A549 (cell line): ENCODE results near the gene TMEM88. TPM values are rescaled to one million over a fixed set of nuclear protein-coding genes. Genes with fewer than 3 reads are reported as not detected.

Experiments used
- ATAC-seq, 2 experiments: fragments of 200-7000 bp in 1 of 2; fragments of >200 bp in 1 of 2; cut with Nextera tagmentation in 1 of 2; cut with Tn5 transposase in 1 of 2; 3 replicates each; pipeline versions ENCODE4 v1.8.0 to v1.9.1; 2018 to 2020; ENCODE audit warnings: mild to moderate bottlenecking in 1 of 2, moderate library complexity in 1 of 2
- CTCF ChIA-PET: fragments of 300-600 bp; sonication (Branson Sonifier 250); formaldehyde crosslinking; extraction: SDS; loops from one replicate; lab custom pipeline; 2021; ENCODE audit warnings: antibody characterized with exemption, inconsistent platforms; lab: Yijun Ruan, JAX
- POLR2A ChIA-PET: fragments of 350-600 bp; formaldehyde crosslinking; extraction: SDS; loops from one replicate; lab custom pipeline; 2021; ENCODE audit warnings: antibody characterized with exemption, inconsistent platforms; lab: Yijun Ruan, JAX
- DNase-seq, 2 experiments: peaks; one replicate each; pipeline versions ENCODE4 v3.0.0 to v3.0.0-alpha.2; 2011 to 2016; ENCODE audit warnings: low read depth in 1 of 2, low spot score in 1 of 2
- FAIRE-seq: peaks from 2 replicates; lab custom pipeline; 2011; peaks lifted over from hg19 to GRCh38; lab: Jason Lieb, UNC
- H3K27ac ChIP-seq, 2 experiments: fragments of >200 bp; sonication (Bioruptor Twin); formaldehyde crosslinking; 3 replicates each; pipeline ENCODE4 v1.5.1; 2016 to 2017
- H3K4me1 ChIP-seq: fragments of >200 bp; sonication (Bioruptor Twin); formaldehyde crosslinking; 3 replicates; pipeline ENCODE4 v1.6.1; 2016
- H3K4me2 ChIP-seq: fragments of >200 bp; sonication (Bioruptor Twin); formaldehyde crosslinking; 3 replicates; pipeline ENCODE4 v1.6.1; 2016
- H3K4me3 ChIP-seq: fragments of >200 bp; sonication (Bioruptor Twin); formaldehyde crosslinking; 3 replicates; pipeline ENCODE4 v1.5.1; 2016
- H3K9me3 ChIP-seq: fragments of >200 bp; sonication (Bioruptor Twin); formaldehyde crosslinking; 3 replicates; pipeline ENCODE4 v1.6.1; 2016
- ATOH8 ChIP-seq: fragments of 250-450 bp; sonication (Bioruptor Pico); IDR thresholded peaks from 2 replicates; pipeline ENCODE4 v1.5.0; 2020; ENCODE audit warnings: low read depth, mild to moderate bottlenecking, moderate library complexity
- CEBPB ChIP-seq, 2 experiments: fragments of >200 bp in 1 of 2; sonication (Bioruptor Twin) in 1 of 2; formaldehyde crosslinking in 1 of 2; IDR thresholded peaks; 2 replicates each; pipeline ENCODE4 v1.6.1; 2012 to 2016
- CHD4 ChIP-seq: fragments of 200-600 bp; sonication (generic); IDR thresholded peaks from 2 replicates; pipeline ENCODE4 v1.6.1; 2016; ENCODE audit warnings: antibody characterized with exemption, mild to moderate bottlenecking, borderline replicate concordance
- ELK1 ChIP-seq: fragments of 150-350 bp; IDR thresholded peaks from 2 replicates; pipeline ENCODE4 v1.6.1; 2014; ENCODE audit warnings: low read depth, mild to moderate bottlenecking, low read length
- EP300 ChIP-seq, 2 experiments: fragments of >200 bp; sonication (Bioruptor Twin); formaldehyde crosslinking; IDR thresholded peaks; 2 replicates in 1 of 2; 3 replicates in 1 of 2; pipeline ENCODE4 v1.6.1; 2016 to 2017
- HDAC2 ChIP-seq: fragments of 200-600 bp; sonication (generic); IDR thresholded peaks from 2 replicates; pipeline ENCODE4 v1.6.1; 2016
- HMGXB4 ChIP-seq: fragments of 250-450 bp; sonication (Bioruptor Pico); IDR thresholded peaks from 2 replicates; pipeline ENCODE4 v1.5.0; 2021; ENCODE audit warnings: mild to moderate bottlenecking, moderate library complexity, borderline replicate concordance
- HOXB5 ChIP-seq: fragments of 250-450 bp; sonication (Bioruptor Pico); IDR thresholded peaks from 2 replicates; pipeline ENCODE4 v1.5.0; 2020; ENCODE audit warnings: mild to moderate bottlenecking, moderate library complexity
- JUN ChIP-seq, 2 experiments: fragments of >200 bp; sonication (Bioruptor Twin); formaldehyde crosslinking; IDR thresholded peaks; 2 replicates in 1 of 2; 3 replicates in 1 of 2; pipeline ENCODE4 v1.6.1; 2016 to 2017
- JUNB ChIP-seq: fragments of >200 bp; sonication (Bioruptor Twin); formaldehyde crosslinking; IDR thresholded peaks from 2 replicates; pipeline ENCODE4 v1.6.1; 2016
- KDM1A ChIP-seq: fragments of 200-600 bp; sonication (generic); IDR thresholded peaks from 2 replicates; pipeline ENCODE4 v1.6.1; 2016; ENCODE audit warnings: low read depth, mild to moderate bottlenecking
- MAFK ChIP-seq: fragments of 450-650 bp; IDR thresholded peaks from 2 replicates; pipeline ENCODE4 v1.6.1; 2014; ENCODE audit not compliant: partially characterized antibody
- NPAS2 ChIP-seq: fragments of 250-450 bp; sonication (Bioruptor Pico); IDR thresholded peaks from 2 replicates; pipeline ENCODE4 v1.8.0; 2022; ENCODE audit warnings: mild to moderate bottlenecking, moderate library complexity, borderline replicate concordance
- POLR2A ChIP-seq: IDR thresholded peaks from 2 replicates; pipeline ENCODE4 v1.6.1; 2012; ENCODE audit warnings: mild to moderate bottlenecking, low read length
- RARB ChIP-seq: fragments of 250-450 bp; sonication (Bioruptor Pico); IDR thresholded peaks from 2 replicates; pipeline ENCODE4 v1.8.0; 2021; ENCODE audit warnings: mild to moderate bottlenecking, moderate library complexity
- REST ChIP-seq: fragments of 200-600 bp; sonication (generic); IDR thresholded peaks from 2 replicates; pipeline ENCODE4 v1.6.1; 2016; ENCODE audit warnings: antibody characterized with exemption, mild to moderate bottlenecking, moderate library complexity
- SMC3 ChIP-seq: fragments of >200 bp; sonication (Bioruptor Twin); formaldehyde crosslinking; IDR thresholded peaks from 3 replicates; pipeline ENCODE4 v1.6.1; 2018; ENCODE audit warnings: inconsistent platforms
- SREBF2 ChIP-seq: fragments of 450-650 bp; IDR thresholded peaks from 2 replicates; pipeline ENCODE4 v1.6.1; 2014; ENCODE audit warnings: mild to moderate bottlenecking, moderate library complexity
- TP53 ChIP-seq: fragments of 250-450 bp; sonication (Bioruptor Pico); IDR thresholded peaks from 2 replicates; pipeline ENCODE4 v1.5.0; 2021; ENCODE audit warnings: mild to moderate bottlenecking, moderate library complexity
- ZC3H11A ChIP-seq: fragments of 450-650 bp; IDR thresholded peaks from 2 replicates; pipeline ENCODE4 v1.6.1; 2014; ENCODE audit warnings: antibody characterized with exemption, mild to moderate bottlenecking
- ZNF302 ChIP-seq: fragments of 250-450 bp; sonication (Bioruptor Pico); IDR thresholded peaks from 2 replicates; pipeline ENCODE4 v1.9.0; 2021; ENCODE audit warnings: inconsistent platforms, mild to moderate bottlenecking, moderate library complexity
- WGBS: methylation state at CpG from one replicate; pipeline ENCODE4 v1.1.6; 2017; ENCODE audit errors: missing lambda C conversion rate; 5-methylcytosine and 5-hydroxymethylcytosine counted together
- polyA plus RNA-seq, 4 experiments: library from polyadenylated mRNA; depleted of rRNA in 3 of 4; stranded (reverse); fragments of >200 nt; fragmentation: RNase III in 1 of 4; extraction: RNeasy Plus Mini Kit Qiagen cat#74134 plus additional on column Dnase treatment in 1 of 4; gene quantifications; 2 replicates in 3 of 4; 3 replicates in 1 of 4; pipeline ENCODE4 v1.2.3, GENCODE V29; 2011 to 2017
- TF ChIP-seq, protein P1 (sequence below): fragments of >200 bp; sonication (Bioruptor Twin); formaldehyde crosslinking; IDR thresholded peaks from 3 replicates; pipeline ENCODE4 v1.6.1; 2016
- TF ChIP-seq, protein P2 (sequence below): fragments of >200 bp; sonication (Bioruptor Twin); formaldehyde crosslinking; IDR thresholded peaks from 3 replicates; pipeline ENCODE4 v1.5.1; 2016

TMEM88 gene
- polyA plus RNA-seq, 2 of the 4 experiments (the other 2 are of a cell fraction), result 0.17 to 0.48 TPM

- CTCF ChIA-PET, result interaction anchor here (0.6 to 2.6 kb wide), 2 partner anchors 23 to 190 kb away, joined by 3 to 15 read pairs; no protein-coding TSS in a partner anchor
- H3K27ac ChIP-seq, result peak overlapping the region; percentile 98
- WGBS, result under 1% methylated on average over 32 of the region's 100 CpGs
- ATAC-seq (no peak), DNase-seq (no peak), FAIRE-seq (no peak)
- H3K9me3 ChIP-seq, result no peaks in the 10 kb centered on the region
- POLR2A ChIA-PET, result interaction anchor here (0.6 to 1.8 kb wide), 4 partner anchors 28 to 1954 kb away, joined by 3 to 8 read pairs (median 6); partner anchors contain the start of gene NAA38
- H3K4me3 ChIP-seq, result peak overlapping the region; percentile 70
- peak overlapping the region; percentile 92 for H3K4me2 ChIP-seq
- TF ChIP-seq ZC3H11A (no peak), KDM1A (no peak), CEBPB (IDR thresholded peaks at IDR 0.05) (no peak), NPAS2 (CRISPR knock-in tag) (no peak), POLR2A (peak; percentile 31), RARB (CRISPR knock-in tag) (no peak)
- TF ChIP-seq, protein P1, sequence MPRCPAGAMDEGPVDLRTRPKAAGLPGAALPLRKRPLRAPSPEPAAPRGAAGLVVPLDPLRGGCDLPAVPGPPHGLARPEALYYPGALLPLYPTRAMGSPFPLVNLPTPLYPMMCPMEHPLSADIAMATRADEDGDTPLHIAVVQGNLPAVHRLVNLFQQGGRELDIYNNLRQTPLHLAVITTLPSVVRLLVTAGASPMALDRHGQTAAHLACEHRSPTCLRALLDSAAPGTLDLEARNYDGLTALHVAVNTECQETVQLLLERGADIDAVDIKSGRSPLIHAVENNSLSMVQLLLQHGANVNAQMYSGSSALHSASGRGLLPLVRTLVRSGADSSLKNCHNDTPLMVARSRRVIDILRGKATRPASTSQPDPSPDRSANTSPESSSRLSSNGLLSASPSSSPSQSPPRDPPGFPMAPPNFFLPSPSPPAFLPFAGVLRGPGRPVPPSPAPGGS, result peak; percentile 24; the same call in 1 of the 3 replicates
- TF ChIP-seq, protein P2, sequence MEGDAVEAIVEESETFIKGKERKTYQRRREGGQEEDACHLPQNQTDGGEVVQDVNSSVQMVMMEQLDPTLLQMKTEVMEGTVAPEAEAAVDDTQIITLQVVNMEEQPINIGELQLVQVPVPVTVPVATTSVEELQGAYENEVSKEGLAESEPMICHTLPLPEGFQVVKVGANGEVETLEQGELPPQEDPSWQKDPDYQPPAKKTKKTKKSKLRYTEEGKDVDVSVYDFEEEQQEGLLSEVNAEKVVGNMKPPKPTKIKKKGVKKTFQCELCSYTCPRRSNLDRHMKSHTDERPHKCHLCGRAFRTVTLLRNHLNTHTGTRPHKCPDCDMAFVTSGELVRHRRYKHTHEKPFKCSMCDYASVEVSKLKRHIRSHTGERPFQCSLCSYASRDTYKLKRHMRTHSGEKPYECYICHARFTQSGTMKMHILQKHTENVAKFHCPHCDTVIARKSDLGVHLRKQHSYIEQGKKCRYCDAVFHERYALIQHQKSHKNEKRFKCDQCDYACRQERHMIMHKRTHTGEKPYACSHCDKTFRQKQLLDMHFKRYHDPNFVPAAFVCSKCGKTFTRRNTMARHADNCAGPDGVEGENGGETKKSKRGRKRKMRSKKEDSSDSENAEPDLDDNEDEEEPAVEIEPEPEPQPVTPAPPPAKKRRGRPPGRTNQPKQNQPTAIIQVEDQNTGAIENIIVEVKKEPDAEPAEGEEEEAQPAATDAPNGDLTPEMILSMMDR, result no peak
- peaks cover 35% of the 10 kb centered on the region for H3K4me1 ChIP-seq
Measured at GRCh38 chr17:7884581-7885366, 29.9 kb downstream of the TMEM88 start.

DNA sequence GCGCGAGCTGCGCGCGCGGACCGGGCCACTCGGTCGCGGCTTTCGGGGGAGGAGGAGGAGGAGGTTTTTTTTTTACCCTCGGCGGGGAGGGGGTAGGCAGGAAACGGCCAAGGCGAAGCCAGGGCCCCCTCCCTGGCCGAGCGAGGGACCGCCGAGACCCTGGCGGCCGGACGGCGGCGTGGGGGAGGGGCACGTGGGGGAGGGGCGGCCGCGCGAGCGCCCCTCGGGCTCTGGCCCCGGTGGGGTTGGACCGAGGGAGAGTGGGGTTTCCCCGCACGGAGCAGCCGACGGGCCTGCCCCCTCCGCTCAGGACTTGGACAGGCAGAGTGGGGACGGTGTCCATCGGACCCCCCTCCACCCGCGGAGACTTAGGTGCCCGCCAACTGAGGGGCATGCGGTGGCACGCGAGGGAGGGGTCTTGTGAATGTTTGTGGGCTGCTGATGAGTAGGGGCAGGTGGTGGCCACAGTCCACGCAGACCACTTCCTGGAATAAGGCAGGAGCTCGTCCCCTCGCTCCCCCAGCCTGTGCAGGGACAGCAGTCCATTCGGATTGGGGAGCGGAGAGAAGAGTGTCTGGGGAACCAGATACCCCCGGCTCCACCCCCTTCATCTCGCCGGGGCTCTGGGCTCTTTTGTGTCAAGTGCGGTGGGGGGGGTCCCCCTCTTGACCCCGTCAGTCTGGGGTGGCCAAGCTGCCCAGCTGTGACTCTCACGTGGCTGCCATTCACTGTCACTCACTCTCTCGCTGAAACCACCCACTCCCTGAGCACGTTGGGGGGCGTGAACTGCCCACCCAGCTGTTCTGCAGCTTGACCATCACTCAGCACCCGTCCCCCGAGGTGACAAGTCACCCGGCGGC lies 30.7 kb downstream of the TMEM88 start:
- ATAC-seq (peak; percentile 4 to 29; a peak in 3 of 6 replicates), DNase-seq (peak; percentile 48 to 73), FAIRE-seq (no peak)
- H3K4me2 ChIP-seq, result peak overlapping the region; percentile 92
- H3K27ac ChIP-seq, result peak overlapping the region; percentile 98
- peak overlapping the region; percentile 70 for H3K4me3 ChIP-seq
- under 1% methylated on average over 27 of the region's 64 CpGs for WGBS
- H3K9me3 ChIP-seq, result no peaks in the 10 kb centered on the region
- CTCF ChIA-PET, result interaction anchor here (0.6 to 1.4 kb wide), 6 partner anchors 13 to 189 kb away, joined by 3 to 7 read pairs (median 4); no protein-coding TSS in a partner anchor
- POLR2A ChIA-PET, result interaction anchor here (0.5 to 1.8 kb wide), 7 partner anchors 9 to 386 kb away, joined by 3 to 8 read pairs (median 3); partner anchors contain the start of genes NAA38 and RNF227
- peaks cover 38% of the 10 kb centered on the region for H3K4me1 ChIP-seq
- TF ChIP-seq TP53 (CRISPR knock-in tag), result no peak
- TF ChIP-seq ZNF302, result no peak
- TF ChIP-seq JUN (IDR thresholded peaks at IDR 0.05), result peak; percentile 67 to 69
- TF ChIP-seq ELK1, result no peak
- TF ChIP-seq ATOH8 (CRISPR knock-in tag), result no peak
- TF ChIP-seq SMC3, result 0 out of 3 replicates have a peak, but pooled peaks have one; percentile 10
- TF ChIP-seq HMGXB4, result no peak
- no peak for TF ChIP-seq JUNB
- TF ChIP-seq HDAC2, result no peak
- TF ChIP-seq EP300 (IDR thresholded peaks at IDR 0.05), result peak in 1 of 2 experiments; percentile 36; a peak in 1 of 5 replicates
- TF ChIP-seq REST, result no peak
- no peak for TF ChIP-seq ZC3H11A
- TF ChIP-seq CHD4, result no peak
- TF ChIP-seq SREBF2, result no peak
- TF ChIP-seq MAFK, result no peak
- TF ChIP-seq HOXB5, result no peak
